ENCODE measurements around the gene AEN.

The AEN gene

DNA sequence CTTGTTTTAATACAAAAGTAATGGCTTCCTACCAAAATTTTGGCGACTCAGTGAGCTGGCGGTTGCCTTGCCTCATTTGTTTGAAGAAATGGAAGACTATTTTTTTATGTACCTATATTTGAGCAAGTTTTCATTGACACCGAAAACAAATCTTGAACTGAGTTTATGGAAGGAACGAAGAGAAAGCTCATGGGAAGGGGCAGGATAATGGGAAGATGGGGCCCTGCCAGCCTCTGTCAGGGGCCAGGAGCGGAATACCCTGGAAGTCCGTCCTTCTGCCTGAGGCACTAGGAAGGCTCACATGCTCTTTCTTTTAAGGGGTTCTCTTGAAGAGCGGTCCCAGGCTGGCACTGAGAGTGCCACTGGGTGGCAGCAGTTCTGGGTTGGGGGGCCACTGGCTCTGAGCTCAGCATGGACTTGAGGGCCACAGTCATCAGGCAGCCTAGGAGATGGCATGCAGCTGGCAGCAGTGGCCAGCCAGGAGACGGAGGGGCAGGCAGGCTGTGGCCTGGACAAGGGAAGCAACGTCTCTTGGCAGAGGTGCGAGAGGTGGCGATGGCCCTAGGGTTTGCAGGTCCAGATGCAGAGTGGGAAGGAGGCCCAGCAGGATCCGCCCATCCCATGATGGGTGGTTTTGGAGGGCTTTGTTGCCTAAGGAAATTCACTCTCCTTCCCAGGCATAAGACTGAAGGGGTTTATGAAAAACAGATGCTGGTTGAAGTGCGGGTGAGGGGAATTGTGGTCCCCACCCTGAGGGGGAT lies 59.3 kb downstream of the AEN start:
- FAIRE-seq: no peak

DNA sequence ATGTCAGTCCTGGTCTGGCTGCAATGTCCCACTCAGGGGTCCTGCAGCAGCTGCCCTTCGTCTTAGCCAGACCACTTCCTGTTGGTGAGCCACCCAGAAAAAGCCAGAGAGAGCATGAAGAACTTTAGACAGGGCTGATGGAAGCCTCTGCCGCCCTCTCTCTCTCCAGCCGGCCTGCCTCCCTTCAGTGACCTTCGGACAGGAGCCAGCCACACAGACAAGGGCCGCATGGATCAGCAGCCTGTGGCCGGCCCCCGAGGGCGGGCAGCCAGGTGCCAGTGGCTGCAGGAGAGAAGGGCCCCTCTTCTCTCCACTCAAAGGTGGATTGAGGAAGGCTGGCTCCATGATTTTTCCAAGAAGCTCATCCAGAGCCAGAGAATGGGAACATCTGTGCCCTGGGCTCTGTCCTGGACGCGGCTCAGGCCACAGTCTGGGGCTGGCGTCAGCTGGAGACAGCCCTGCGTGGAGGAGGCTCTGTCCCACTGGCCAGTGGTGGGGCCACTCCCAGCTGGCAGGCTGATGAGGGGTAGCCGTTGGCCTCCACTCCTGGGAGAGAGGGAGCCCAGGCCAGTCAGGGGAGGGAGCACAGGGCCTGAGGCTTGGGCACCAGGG lies 60.6 kb downstream of the AEN start:
- no peak for FAIRE-seq
